GM19035 (cell line): ENCODE measurements around the gene GARS1.
"Not testable (repeated sequence)": the region's sequence is repeated elsewhere in the genome, so short reads cannot be mapped to it uniquely, and the experiment has no call there.

Experiments
- ATAC-seq: cut with Tn5 transposase; IDR thresholded peaks from one replicate; pipeline ENCODE4 v1.9.1; 2021; ENCODE audit not compliant: unreplicated experiment

Gene GARS1

DNA sequence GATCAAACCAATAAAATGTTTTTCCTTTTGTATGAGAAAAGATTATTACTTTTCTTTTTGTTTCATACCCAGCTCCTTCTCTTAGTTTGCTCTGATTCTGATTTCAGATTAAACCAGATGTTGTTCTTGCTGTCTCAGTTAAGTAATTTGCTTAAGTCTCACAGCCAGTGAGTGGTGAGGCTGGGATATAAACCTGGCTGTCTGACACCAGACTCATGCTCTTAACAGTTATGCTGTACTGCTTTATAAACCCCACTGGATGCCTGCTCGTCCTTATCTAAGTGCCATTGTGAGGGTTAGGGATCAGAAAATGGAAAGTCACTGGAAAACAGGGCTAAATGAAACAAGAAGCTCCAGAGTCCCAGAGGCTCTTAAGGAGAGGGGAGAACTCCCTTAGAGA lies 24.3 kb downstream of the GARS1 start:
- no peak for ATAC-seq

DNA sequence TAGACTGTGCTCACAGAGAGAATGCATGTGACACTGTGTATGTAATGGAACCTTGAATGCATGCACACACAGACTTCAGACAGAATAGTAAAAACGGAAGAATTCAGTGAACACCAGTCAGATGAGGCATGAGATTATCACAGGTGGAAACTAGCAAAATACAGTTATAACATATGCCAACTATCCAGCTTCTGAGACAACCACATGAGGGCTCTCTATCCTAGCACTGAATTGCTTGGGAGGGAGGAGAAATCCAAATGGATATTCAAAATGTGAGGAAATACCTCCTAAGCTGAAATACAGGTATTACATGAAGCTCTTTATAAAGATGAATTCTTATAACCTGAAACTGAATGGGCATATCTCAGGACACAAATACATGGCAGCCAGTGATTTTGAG lies 30.6 kb downstream of the GARS1 start:
- ATAC-seq = no peak

- ATAC-seq = no peak
These were observed 32.3 kb downstream of the GARS1 start for GRCh38 chr7:30627026-30627425.

GRCh38 chr7:30630986-30631385 lies 36.3 kb downstream of the GARS1 start:
- peak; percentile 70 for ATAC-seq

DNA sequence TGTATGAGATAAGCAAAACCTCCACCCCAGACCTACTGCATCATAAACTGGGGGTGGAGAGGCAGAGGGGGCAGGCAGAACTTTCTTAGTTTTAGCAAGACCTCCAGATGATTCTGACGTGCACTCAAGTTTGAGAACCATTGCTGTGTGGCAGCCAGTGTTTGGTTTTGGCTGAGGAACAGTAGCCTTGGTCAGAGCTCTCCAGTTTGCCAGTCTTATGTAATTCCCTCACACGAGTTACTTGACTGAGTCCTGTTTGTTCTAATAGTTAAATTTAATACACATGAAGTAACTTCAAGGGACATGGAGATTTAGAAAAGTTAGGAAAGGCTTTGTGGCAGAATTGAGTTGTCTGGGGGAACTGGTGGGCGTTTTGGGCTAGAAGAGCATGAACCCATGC lies 38.5 kb downstream of the GARS1 start:
- no peak for ATAC-seq

GRCh38 chr7:30634193-30634626 lies 39.5 kb downstream of the GARS1 start:
- ATAC-seq = no peak

DNA sequence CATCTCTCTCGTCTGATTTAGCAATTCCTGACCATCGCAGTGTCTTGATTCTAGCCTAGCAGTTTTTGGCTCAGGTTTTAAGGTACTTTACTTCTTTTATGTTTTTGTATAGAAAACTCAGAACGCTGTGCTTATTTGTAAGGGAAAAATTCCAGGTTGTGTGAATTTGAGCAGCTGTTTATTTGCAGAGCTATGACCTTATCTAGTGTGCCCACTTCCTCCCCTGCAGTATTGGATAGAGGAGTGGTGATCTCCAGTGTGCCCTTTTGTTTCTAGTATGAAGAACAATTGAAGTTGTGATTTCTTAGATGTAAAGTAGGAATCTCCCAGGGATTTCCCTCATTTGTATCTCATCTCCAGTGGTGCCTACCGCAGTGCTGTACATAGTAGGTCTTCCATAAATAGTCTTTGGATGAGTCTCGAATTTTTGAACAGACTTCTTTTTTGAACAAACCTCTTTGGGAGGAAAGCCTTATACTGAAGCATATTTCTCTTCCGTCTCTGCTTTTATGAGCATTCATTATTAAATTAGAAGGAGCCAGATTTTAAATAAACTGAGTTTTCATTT lies 40.0 kb downstream of the GARS1 start:
- no peak for ATAC-seq

DNA sequence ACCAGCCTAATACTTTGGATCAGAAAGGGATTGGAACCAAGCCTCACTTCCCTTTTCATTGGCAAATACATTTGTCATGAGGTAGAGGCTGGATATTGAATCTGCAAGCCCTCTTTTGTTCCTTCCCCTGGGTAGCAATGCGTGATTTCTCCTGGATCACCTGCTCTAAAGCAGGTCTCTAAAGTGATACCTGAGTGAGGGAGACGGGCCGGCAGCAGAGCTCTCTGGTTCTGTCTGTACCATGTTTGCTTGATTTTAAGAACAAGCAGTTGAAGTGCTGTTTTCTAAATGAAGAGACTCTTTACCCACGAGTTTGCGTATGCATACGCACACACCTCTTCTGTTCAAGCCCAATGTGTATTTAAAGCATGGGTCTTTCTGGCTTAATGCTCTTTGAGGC lies 41.1 kb downstream of the GARS1 start:
- ATAC-seq = no peak

GRCh38 chr7:30642322-30642721 lies 47.6 kb downstream of the GARS1 start:
- not testable (repeated sequence) for ATAC-seq

DNA sequence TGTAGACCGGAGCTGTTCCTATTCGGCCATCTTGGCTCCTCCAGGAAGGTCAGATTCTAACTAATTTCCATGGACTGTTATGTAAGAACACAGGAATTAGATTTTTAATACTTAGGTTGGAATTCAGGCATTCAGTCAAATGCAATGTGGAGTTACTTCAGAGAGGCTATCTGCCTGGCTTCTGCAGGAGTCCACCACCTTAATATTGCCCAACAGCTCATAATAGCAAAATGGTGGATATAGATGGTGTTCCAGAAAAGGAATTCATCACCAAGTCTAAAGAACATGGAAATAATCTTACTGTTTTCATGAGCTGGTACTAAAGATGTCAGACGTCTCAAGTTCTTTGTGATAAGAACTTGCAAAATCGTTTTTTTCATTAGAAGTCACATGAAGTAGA lies 48.1 kb downstream of the GARS1 start:
- no peak for ATAC-seq

GRCh38 chr7:30644286-30644955 lies 49.7 kb downstream of the GARS1 start:
- ATAC-seq = no peak

DNA sequence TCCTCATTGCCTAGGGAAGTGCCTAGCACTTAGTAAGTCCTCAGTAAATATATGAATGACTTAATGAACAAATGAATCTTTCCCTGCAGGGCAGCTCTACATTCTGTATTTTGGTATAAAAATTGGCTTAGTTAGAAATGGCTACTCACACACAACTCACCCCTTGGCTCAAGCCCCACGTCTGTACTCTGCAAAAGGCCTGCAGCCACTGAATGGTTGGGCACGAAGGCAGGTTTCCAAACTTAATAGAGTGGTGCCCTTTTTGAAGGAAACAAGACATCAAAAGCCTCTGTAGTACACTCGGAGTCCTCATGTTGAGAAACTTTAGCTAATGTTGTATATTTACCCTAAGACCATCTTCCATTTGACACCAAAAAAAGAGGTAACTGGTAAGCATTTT lies 51.0 kb downstream of the GARS1 start:
- no peak for ATAC-seq

GRCh38 chr7:30646154-30646553 lies 51.5 kb downstream of the GARS1 start:
- no peak for ATAC-seq

GRCh38 chr7:30647589-30648364 lies 53.1 kb downstream of the GARS1 start:
- ATAC-seq = no peak

GRCh38 chr7:30648744-30649540 lies 54.3 kb downstream of the GARS1 start:
- ATAC-seq = no peak

DNA sequence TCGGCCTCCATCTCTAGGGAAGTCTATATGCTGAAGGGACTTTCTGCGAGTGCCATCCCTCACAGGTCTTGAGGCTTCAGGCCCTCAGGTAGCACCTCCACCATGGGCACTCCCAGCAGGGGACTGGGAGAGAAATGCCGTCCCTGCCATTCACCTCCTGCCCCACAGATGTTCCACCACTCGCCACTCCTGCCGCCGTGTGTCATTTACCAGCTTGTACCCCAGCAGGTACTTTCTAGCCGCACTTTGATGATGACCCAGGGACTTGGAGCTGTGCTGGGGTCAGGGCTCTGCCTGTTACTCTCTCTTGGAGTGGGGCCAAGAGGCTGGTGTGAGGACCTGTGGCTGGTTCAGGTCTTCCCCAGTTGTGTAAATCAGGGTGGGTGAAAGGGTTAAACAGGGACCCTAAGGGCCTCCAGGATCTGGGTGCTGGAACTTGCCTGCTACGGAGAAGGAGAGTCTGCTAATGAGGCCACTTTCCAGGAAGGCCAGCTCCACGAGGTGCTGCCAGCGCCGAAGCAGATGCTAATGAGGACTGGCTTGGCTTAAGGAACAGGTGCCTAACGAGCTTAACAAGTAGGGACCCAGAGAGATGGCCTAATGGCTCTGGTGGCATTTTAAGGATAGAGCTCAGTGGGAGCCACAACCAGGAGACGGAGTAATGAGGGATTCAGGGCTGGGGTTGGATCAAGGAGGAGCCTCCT lies 55.2 kb downstream of the GARS1 start:
- no peak for ATAC-seq

- no peak for ATAC-seq
These were observed 55.7 kb downstream of the GARS1 start for GRCh38 chr7:30650421-30650808.

- ATAC-seq = no peak
These were observed 57.5 kb downstream of the GARS1 start for GRCh38 chr7:30652132-30652531.

GRCh38 chr7:30652698-30653641 lies 58.3 kb downstream of the GARS1 start:
- no peak for ATAC-seq
